Measurements from ENCODE around the gene CSGALNACT2. TPM values are rescaled to one million over a fixed set of nuclear protein-coding genes. Genes with fewer than 3 reads are reported as not detected.
A peak's percentile ranks its signal among the peaks of the same experiment; 100 is the strongest.

The CSGALNACT2 gene
- total RNA-seq, 1 experiment from 2014 or later: 4.1 TPM

- DNase-seq (ENCODE audit: low read depth): no peak
Observed at GRCh38 chr10:43124574-43125273, 13.5 kb upstream of the CSGALNACT2 start.

DNA sequence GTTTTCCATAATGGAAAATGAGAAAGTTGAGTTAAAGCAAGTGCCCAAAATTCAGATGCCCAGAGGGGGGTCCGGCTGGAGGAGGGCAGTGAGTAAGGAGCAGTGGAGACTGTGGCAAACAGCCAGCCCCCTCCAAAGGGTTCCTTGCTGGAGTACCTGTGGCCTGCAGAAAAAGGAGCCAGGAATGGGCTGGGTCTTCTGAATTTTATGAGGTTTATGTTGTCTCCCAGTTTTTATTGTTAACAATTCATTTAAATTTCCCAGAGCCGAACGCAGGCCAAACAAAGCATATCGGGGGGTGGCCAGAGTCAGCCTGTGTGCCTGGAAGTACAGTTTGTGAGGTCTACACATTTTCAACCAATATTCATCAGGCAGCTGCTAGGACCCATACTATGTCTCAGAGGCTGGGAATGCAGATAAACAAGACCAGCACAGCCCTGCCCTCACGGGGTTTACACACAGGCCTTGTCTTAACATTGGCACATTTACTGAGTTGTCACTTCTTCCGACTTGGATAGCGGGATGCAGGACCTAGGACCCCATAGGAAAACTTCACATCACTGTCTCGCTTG is 12.9 kb upstream of the CSGALNACT2 start:
- no peak for DNase-seq (ENCODE audit: low read depth)

DNA sequence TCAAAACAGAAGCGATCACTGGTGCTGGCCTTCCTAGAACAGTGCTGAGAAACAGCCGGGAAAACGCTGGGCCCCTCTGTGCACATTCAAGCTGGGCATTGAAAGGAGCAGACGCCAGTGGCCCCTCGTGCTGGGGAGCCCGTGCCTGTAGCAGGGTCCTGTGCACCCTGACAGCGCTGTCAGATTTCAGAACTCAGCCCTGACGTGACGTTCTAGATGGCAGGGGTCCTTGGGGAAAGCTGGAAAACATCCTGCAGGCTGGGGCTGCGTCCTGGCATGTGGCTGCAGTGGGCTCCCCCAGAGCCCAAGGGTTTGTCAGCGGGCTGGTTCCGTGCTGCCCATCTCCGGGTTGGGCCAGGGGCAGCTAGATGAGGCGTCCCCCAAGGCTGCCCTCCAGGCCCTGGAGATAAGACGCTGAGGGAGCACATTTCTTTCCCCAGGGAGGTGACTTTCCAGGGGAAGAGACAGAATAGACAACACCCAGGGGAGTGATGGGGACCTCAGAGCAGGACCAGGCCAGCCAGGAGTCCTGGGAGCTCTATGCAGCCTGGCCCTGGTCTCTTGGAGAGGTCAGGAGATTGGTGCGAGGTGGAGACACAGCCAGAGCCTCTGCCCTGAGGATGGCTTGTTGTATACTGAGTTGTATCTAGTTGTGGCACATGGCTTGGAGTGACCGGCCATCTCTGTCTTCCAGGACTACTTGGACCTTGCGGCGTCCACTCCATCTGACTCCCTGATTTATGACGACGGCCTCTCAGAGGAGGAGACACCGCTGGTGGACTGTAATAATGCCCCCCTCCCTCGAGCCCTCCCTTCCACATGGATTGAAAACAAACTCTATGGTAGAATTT is 12.1 kb upstream of the CSGALNACT2 start:
- DNase-seq (ENCODE audit: low read depth): no peak

DNA sequence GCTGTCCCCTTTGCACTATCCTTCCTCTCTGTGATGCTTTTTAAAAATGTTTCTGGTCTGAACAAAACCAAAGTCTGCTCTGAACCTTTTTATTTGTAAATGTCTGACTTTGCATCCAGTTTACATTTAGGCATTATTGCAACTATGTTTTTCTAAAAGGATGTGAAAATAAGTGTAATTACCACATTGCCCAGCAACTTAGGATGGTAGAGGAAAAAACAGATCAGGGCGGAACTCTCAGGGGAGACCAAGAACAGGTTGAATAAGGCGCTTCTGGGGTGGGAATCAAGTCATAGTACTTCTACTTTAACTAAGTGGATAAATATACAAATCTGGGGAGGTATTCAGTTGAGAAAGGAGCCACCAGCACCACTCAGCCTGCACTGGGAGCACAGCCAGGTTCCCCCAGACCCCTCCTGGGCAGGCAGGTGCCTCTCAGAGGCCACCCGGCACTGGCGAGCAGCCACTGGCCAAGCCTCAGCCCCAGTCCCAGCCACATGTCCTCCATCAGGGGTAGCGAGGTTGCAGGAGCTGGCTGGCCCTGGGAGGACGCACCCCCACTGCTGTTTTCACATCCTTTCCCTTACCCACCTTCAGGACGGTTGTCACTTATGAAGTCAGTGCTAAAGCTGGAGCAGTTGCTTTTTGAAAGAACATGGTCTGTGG is 11.4 kb upstream of the CSGALNACT2 start:
- no peak for DNase-seq (ENCODE audit: low read depth)

DNA sequence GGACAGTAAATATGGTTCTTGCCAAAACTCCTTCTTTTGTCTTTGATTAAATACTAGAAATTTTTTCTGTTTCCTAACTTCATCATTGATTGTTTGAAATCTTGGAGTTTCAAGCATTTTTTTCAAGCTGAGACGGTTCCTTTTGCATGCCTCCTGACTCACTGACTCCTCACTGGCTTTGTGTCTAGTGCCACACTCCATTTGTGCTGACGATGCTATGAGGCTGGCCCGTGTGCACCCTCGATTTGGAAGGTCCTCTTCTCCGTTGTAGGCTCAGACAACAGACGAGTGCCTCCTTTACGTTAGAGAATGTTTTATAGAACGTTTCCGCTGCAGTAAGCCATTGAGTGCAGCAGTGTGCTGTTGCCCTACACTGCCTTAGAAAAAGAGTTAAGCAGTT is 10.8 kb upstream of the CSGALNACT2 start:
- no peak for DNase-seq (ENCODE audit: low read depth)

- DNase-seq (ENCODE audit: low read depth): no peak
Observed at GRCh38 chr10:43128331-43128730, 9.9 kb upstream of the CSGALNACT2 start.

DNA sequence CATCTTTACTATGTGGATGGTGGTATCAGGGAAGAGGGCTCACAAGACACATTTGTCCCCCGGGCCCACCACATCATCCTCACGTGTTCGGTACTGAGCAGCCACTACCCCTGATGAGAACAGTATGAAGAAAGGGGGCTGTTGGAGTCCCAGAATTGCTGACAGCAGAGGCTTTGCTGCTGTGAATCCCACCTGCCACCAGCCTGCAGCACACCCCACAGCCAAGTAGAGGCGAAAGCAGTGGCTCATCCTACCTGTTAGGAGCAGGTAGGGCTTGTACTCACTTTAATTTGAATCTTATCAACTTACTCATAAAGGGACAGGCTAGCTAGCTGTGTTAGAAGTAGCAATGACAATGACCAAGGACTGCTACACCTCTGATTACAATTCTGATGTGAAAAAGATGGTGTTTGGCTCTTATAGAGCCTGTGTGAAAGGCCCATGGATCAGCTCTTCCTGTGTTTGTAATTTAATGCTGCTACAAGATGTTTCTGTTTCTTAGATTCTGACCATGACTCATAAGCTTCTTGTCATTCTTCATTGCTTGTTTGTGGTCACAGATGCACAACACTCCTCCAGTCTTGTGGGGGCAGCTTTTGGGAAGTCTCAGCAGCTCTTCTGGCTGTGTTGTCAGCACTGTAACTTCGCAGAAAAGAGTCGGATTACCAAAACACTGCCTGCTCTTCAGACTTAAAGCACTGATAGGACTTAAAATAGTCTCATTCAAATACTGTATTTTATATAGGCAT is 9.1 kb upstream of the CSGALNACT2 start:
- DNase-seq (ENCODE audit: low read depth): peak; percentile 78

- no peak for DNase-seq (ENCODE audit: low read depth)
Observed at GRCh38 chr10:43130770-43131171, 7.5 kb upstream of the CSGALNACT2 start.

DNA sequence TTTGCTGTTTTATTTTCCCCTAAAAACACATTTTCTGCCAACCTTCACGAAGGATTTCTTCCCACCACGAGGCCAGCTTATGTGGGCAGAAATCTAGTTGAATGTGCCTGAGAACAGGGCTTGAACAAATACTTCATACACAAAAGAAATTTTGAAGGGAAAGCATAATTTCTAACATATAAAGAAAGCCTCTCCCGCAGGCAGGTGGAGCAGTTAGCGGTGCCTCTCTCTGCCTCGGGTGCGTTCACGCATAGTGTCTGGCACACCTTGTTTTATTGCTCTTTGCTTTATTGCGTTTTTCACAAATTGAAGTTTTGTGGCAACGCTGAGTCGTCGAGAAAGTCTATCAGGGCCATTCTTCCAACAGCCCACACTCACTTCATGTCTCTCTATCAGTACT is 7.0 kb upstream of the CSGALNACT2 start:
- DNase-seq (ENCODE audit: low read depth): no peak

DNA sequence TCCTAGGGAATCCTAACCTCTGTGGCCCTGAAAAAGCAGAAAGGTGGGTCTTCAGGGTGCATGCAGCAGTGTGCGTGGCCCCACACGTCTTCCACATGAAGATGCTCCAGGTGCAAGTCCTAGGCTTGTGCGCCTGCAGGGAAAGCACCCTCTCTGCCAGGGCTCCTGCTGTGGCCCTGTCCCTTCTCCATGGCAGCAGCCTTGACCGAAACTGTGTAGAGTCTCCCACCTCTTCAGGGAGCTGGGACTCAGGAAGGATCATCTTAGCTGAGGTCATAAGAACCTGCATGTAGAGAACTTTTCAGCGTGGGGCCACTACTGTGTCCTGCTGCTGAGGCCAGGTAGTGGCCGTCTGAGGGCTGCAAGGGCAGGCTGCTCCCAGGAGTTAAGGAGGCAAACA is 6.3 kb upstream of the CSGALNACT2 start:
- DNase-seq (ENCODE audit: low read depth): no peak

GRCh38 chr10:43132867-43133787 is 5.1 kb upstream of the CSGALNACT2 start:
- no peak for DNase-seq (ENCODE audit: low read depth)

DNA sequence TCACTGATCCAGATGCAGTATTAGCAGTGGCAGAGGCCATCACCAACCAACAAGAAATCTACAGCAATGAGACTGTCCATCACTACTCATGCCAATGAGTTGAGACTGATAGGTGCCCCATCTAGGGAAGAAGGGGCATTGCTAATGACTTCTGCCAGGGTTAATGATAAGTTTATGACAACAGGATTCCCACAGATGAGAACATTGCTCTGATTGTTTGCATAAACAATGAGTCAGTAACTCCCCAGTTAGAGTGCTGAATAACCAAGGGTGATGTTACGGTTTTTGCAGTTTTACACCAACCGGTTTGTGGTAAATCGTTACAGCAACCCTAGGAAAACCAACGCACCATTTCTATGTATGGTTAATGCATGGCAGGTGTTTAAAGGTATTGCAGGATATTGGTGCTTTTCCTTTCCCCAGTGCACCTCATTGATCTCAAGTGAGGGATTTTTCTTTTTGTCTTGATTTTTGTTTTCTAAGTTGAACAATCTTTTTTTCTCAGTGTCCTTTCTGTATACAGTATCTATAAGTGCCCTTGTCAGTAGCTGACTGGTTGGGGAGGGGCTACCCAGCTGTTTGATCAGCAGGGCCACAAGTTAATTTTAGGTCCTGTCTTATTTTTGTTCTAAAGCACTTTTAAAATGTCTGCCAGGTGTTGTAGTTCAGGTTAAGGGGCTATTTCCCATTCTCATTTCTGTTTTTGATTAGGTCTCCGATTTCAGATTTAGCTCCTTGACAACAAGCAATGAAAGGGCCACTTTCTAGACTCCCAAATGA is 3.9 kb upstream of the CSGALNACT2 start:
- DNase-seq (ENCODE audit: low read depth): no peak

- DNase-seq (ENCODE audit: low read depth): no peak
Observed at GRCh38 chr10:43135064-43135463, 3.2 kb upstream of the CSGALNACT2 start.

- DNase-seq (ENCODE audit: low read depth): no peak
Observed at GRCh38 chr10:43135656-43136055, 2.6 kb upstream of the CSGALNACT2 start.

- no peak for DNase-seq (ENCODE audit: low read depth)
Observed at GRCh38 chr10:43136432-43136831, 1.8 kb upstream of the CSGALNACT2 start.

DNA sequence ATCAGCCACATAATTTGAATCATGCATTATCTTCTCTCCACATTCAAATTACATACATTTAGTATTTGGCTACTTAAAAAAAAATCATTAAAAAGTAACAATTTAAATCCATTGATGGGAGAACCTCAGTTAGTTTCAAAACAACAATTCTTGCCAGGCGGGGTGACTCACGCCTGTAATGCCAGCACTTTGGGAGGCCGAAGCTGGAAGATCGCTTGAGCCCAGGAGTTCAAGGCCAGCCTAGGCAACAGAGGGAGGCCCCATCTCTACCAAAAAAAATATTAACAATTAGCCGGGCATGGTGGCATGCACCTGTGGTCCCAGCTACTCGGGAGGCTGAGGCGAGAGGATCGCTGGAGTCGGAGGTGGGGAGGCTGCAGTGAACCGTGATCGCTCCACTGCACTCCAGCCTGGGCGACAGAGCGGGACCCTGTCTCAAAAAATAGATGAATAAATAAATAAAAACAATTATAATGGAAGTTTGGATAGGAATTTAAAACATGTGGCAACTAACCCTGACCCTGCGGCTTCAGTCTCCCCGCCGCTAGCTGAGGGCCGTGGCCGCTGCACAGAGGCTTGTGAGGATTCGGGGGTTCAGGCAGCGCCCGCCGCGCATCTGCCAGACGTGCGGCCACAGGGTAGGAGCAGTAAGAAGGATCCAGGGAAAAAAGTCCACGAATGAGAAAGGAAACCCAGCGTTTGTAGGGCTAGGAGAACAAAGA is 1.1 kb upstream of the CSGALNACT2 start:
- DNase-seq (ENCODE audit: low read depth): peak; percentile 53

DNA sequence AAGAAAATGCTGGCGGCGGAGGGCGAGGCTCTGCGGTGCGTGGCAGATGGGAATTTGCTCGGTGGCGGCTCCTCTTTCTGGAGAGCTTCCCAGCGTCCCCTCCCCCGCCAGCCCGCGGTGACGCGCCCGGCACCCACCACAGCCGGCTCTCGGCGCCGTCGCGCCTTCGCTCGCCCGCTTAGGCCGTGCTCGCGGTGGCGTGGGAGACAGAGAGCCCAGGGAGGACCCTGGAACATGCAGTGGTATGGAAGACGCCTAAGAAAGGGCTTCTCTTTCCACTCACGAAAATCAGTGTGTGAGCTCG is 576 bp upstream of the CSGALNACT2 start:
- peak; percentile 55 for DNase-seq (ENCODE audit: low read depth)

GRCh38 chr10:43138757-43139241 is 554 bp downstream of the CSGALNACT2 start:
- peak; percentile 25 for DNase-seq (ENCODE audit: low read depth)

- no peak for DNase-seq (ENCODE audit: low read depth)
Observed at GRCh38 chr10:43141421-43141820, 3.2 kb downstream of the CSGALNACT2 start.

Measured in Daoy (cell line).